Neuron (in vitro differentiated cells): ENCODE data around the gene EGLN1.
A peak's percentile ranks its signal among the peaks of the same experiment; 100 is the strongest.
"Not testable (repeated sequence)": the region's sequence is repeated elsewhere in the genome, so short reads cannot be mapped to it uniquely, and the experiment has no call there.

Experiments
- H2AFZ ChIP-seq: one replicate; pipeline ENCODE4 v1.6.1; 2013; ENCODE audit warnings: low read depth, mild to moderate bottlenecking, inconsistent platforms, low read length, moderate library complexity
- H3K27me3 ChIP-seq: one replicate; pipeline ENCODE4 v1.6.1; 2013; ENCODE audit warnings: low read length; ENCODE audit not compliant: insufficient read depth
- H3K36me3 ChIP-seq: one replicate; pipeline ENCODE4 v1.6.1; 2013; ENCODE audit warnings: low read length; ENCODE audit not compliant: insufficient read depth
- H3K4me1 ChIP-seq: one replicate; pipeline ENCODE4 v1.6.1; 2013; ENCODE audit warnings: low read length; ENCODE audit not compliant: insufficient read depth
- H3K4me3 ChIP-seq: 2 replicates; pipeline ENCODE4 v1.5.1; 2013; ENCODE audit warnings: mild to moderate bottlenecking, low read length, moderate library complexity
- H3K9me3 ChIP-seq: one replicate; pipeline ENCODE4 v1.6.1; 2013; ENCODE audit warnings: low read length

EGLN1 gene

GRCh38 chr1:231357831-231358354 lies 64.2 kb downstream of the EGLN1 start:
- Histone ChIP-seq H3K27me3 (no peaks in the 10 kb centered on the region), H2AFZ (no peak overlapping the region), H3K9me3 (no peaks in the 10 kb centered on the region), H3K4me3 (no peak overlapping the region), H3K36me3 (peaks cover 11% of the 10 kb centered on the region), H3K4me1 (no peaks in the 10 kb centered on the region)

GRCh38 chr1:231357187-231357772 lies 64.8 kb downstream of the EGLN1 start:
- Histone ChIP-seq H3K9me3 (no peaks in the 10 kb centered on the region), H2AFZ (no peak overlapping the region), H3K4me3 (no peak overlapping the region), H3K27me3 (no peaks in the 10 kb centered on the region), H3K36me3 (peaks cover 17% of the 10 kb centered on the region), H3K4me1 (no peaks in the 10 kb centered on the region)

- Histone ChIP-seq H3K36me3 (peaks cover 36% of the 10 kb centered on the region), H3K4me1 (no peaks in the 10 kb centered on the region), H2AFZ (no peak overlapping the region), H3K27me3 (no peaks in the 10 kb centered on the region), H3K9me3 (no peaks in the 10 kb centered on the region), H3K4me3 (no peak overlapping the region)
Measured at GRCh38 chr1:231355171-231355570, 66.9 kb downstream of the EGLN1 start.

GRCh38 chr1:231354330-231355020 lies 67.6 kb downstream of the EGLN1 start:
- Histone ChIP-seq H3K4me3 (no peak overlapping the region), H3K27me3 (no peaks in the 10 kb centered on the region), H3K36me3 (peaks cover 39% of the 10 kb centered on the region)

GRCh38 chr1:231353086-231353485 lies 69.0 kb downstream of the EGLN1 start:
- Histone ChIP-seq H3K4me1 (no peaks in the 10 kb centered on the region), H3K36me3 (peaks cover 50% of the 10 kb centered on the region), H3K4me3 (no peak overlapping the region), H3K27me3 (no peaks in the 10 kb centered on the region), H3K9me3 (no peaks in the 10 kb centered on the region), H2AFZ (no peak overlapping the region)

More at GRCh38 chr1:231354330-231355020, 67.6 kb downstream of the EGLN1 start:
- Histone ChIP-seq H3K9me3 (no peaks in the 10 kb centered on the region), H2AFZ (no peak overlapping the region), H3K4me1 (no peaks in the 10 kb centered on the region)

GRCh38 chr1:231351816-231352215 lies 70.3 kb downstream of the EGLN1 start:
- Histone ChIP-seq H3K9me3 (no peaks in the 10 kb centered on the region), H3K27me3 (no peaks in the 10 kb centered on the region), H3K4me3 (no peak overlapping the region), H2AFZ (no peak overlapping the region), H3K36me3 (peaks cover 58% of the 10 kb centered on the region), H3K4me1 (no peaks in the 10 kb centered on the region)

GRCh38 chr1:231348856-231349255 lies 73.2 kb downstream of the EGLN1 start:
- peaks cover 58% of the 10 kb centered on the region for H3K36me3 ChIP-seq
- H3K4me1 ChIP-seq, H3K4me3 ChIP-seq, H2AFZ ChIP-seq, H3K27me3 ChIP-seq, H3K9me3 ChIP-seq: not testable (repeated sequence)

GRCh38 chr1:231348442-231348841 lies 73.6 kb downstream of the EGLN1 start:
- Histone ChIP-seq H3K36me3 (peaks cover 58% of the 10 kb centered on the region), H3K4me1 (no peaks in the 10 kb centered on the region), H3K4me3 (no peak overlapping the region), H2AFZ (no peak overlapping the region), H3K27me3 (no peaks in the 10 kb centered on the region), H3K9me3 (no peaks in the 10 kb centered on the region)

GRCh38 chr1:231347961-231348360 lies 74.1 kb downstream of the EGLN1 start:
- Histone ChIP-seq H2AFZ (no peak overlapping the region), H3K36me3 (peaks cover 53% of the 10 kb centered on the region), H3K9me3 (no peaks in the 10 kb centered on the region), H3K4me3 (no peak overlapping the region), H3K27me3 (no peaks in the 10 kb centered on the region), H3K4me1 (no peaks in the 10 kb centered on the region)

GRCh38 chr1:231340328-231341013 lies 81.6 kb downstream of the EGLN1 start:
- H3K4me1 ChIP-seq: peaks cover 23% of the 10 kb centered on the region
- no peak overlapping the region for H2AFZ ChIP-seq
- no peaks in the 10 kb centered on the region for H3K9me3 ChIP-seq
- no peak overlapping the region for H3K4me3 ChIP-seq
- no peaks in the 10 kb centered on the region for H3K27me3 ChIP-seq
- peaks cover 13% of the 10 kb centered on the region for H3K36me3 ChIP-seq

GRCh38 chr1:231338270-231339128 lies 83.6 kb downstream of the EGLN1 start, which contains the start of gene SPRTN:
SPRTN (plus strand) TSS chr1:231338293; CDS start chr1:231338384, 91 bp downstream.
- Histone ChIP-seq H3K4me3 (peak within 1 kb of the TSS; percentile 71), H3K36me3 (peaks cover 14% of the 10 kb centered on the region), H3K4me1 (peaks cover 40% of the 10 kb centered on the region), H3K27me3 (no peaks in the 10 kb centered on the region), H2AFZ (peak within 1 kb of the TSS; percentile 24), H3K9me3 (no peaks in the 10 kb centered on the region)

- Histone ChIP-seq H3K4me1 (peaks cover 44% of the 10 kb centered on the region), H3K27me3 (no peaks in the 10 kb centered on the region), H3K36me3 (peaks cover 17% of the 10 kb centered on the region), H2AFZ (peak within 1 kb of the TSS; percentile 24), H3K9me3 (no peaks in the 10 kb centered on the region), H3K4me3 (peak within 1 kb of the TSS; percentile 71)
Measured at GRCh38 chr1:231337472-231338269, 84.4 kb downstream of the EGLN1 start, which contains the start of gene EXOC8. EXOC8 (minus strand) TSS chr1:231337852; CDS start chr1:231337745, 107 bp downstream.
